HL-60 (cell line): Measurements from ENCODE around the gene ZER1.

Experiments
- POLR2AphosphoS5 ChIP-seq: IDR thresholded peaks from 2 replicates; pipeline ENCODE4 v1.6.1; 2012; ENCODE audit warnings: low read depth
- SPI1 ChIP-seq: IDR thresholded peaks from 2 replicates; pipeline ENCODE4 v1.6.1; 2012; ENCODE audit warnings: low read depth, mild to moderate bottlenecking, borderline replicate concordance
- TF ChIP-seq, protein P1 (sequence below): IDR thresholded peaks from one replicate; pipeline ENCODE4 v1.5.1; 2011; ENCODE audit warnings: low read length, control low read depth, inconsistent platforms; ENCODE audit not compliant: insufficient read depth

DNA sequence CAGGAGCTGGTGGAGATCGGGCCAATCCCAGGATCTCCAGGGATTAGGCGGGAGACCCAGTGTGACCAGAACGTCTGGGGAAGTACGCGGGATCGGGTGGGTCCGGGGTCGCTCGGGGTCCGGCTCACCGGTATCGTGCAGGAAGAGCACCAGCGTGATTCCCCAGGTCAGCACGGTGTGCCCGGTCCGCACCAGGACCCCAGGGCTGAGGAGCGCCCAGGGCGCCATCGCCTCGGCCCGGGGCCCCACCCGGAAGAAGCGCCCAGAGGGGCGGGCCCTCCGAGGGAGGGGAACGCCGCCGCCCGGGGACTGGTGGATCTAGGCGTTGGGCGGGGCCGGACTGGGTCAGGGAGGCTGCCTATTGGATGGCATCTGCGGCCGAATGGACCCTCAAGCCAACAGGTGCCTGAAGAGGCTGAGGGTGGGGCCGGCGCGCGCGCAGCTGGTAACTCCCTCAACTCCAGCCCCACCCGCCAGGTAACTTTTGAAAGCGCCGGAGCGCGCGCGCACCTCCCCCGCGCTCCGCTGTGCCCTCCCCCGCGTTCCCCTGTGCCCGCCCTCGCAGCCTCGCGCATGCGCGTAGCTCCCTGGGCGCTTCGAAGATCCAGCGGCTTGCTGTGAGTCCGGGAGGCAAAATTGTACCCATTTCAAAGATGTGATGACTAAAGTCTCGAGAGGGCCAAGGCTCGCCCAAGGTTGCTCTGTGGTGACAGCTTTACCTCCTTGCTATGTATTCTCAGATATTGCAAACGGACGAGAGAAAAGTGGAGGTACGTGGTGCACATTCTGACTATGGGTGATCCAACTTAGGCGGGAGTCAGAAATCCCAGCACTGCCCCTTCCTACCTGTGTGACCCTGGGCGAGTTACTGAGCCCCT lies 47.6 kb downstream of the ZER1 start, which contains the start of gene ZDHHC12:
- TF ChIP-seq, protein P1, sequence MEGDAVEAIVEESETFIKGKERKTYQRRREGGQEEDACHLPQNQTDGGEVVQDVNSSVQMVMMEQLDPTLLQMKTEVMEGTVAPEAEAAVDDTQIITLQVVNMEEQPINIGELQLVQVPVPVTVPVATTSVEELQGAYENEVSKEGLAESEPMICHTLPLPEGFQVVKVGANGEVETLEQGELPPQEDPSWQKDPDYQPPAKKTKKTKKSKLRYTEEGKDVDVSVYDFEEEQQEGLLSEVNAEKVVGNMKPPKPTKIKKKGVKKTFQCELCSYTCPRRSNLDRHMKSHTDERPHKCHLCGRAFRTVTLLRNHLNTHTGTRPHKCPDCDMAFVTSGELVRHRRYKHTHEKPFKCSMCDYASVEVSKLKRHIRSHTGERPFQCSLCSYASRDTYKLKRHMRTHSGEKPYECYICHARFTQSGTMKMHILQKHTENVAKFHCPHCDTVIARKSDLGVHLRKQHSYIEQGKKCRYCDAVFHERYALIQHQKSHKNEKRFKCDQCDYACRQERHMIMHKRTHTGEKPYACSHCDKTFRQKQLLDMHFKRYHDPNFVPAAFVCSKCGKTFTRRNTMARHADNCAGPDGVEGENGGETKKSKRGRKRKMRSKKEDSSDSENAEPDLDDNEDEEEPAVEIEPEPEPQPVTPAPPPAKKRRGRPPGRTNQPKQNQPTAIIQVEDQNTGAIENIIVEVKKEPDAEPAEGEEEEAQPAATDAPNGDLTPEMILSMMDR = no peak
- TF ChIP-seq POLR2AphosphoS5 = peak; percentile 84
- TF ChIP-seq SPI1 = no peak
